OCI-LY3 (cell line): ENCODE results near the gene NXT2.

Experiments
- EZH2phosphoT487 ChIP-seq: fragments of 200-600 bp; shearing (Covaris generic); IDR thresholded peaks from 2 replicates; pipeline ENCODE4 v1.6.1; 2018; ENCODE audit warnings: antibody characterized with exemption, mixed run types, low read depth
- TF ChIP-seq, protein P1 (sequence below): fragments of 200-600, 300-600 bp; sonication (generic); IDR thresholded peaks from 2 replicates; pipeline ENCODE4 v1.5.1; 2014; ENCODE audit warnings: antibody characterized with exemption, low read length, low read depth

DNA sequence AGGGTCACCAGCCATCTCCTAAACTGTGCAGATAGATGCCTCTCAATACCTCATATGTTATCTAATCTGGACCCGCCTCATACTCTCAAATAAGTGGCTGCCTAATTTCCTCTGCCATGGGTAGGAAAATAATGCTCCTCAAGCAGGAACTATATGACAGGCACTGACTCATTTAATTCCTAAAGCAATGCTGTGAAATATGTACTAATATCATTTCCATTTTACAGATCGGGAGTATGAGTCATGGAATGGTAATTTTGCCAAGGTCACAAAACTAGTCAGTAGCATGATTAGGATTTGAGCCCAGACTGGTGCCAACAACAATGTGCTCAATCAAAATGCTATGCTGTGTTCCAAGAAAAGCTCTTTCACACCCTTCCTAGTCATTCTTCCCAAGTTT is 3.0 kb upstream of the NXT2 start:
- TF ChIP-seq, protein P1, sequence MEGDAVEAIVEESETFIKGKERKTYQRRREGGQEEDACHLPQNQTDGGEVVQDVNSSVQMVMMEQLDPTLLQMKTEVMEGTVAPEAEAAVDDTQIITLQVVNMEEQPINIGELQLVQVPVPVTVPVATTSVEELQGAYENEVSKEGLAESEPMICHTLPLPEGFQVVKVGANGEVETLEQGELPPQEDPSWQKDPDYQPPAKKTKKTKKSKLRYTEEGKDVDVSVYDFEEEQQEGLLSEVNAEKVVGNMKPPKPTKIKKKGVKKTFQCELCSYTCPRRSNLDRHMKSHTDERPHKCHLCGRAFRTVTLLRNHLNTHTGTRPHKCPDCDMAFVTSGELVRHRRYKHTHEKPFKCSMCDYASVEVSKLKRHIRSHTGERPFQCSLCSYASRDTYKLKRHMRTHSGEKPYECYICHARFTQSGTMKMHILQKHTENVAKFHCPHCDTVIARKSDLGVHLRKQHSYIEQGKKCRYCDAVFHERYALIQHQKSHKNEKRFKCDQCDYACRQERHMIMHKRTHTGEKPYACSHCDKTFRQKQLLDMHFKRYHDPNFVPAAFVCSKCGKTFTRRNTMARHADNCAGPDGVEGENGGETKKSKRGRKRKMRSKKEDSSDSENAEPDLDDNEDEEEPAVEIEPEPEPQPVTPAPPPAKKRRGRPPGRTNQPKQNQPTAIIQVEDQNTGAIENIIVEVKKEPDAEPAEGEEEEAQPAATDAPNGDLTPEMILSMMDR, result no peak
- TF ChIP-seq EZH2phosphoT487, result no peak
